GM18499 (cell line): ENCODE results near the gene FLT4.
"Not testable (repeated sequence)": the region's sequence is repeated elsewhere in the genome, so short reads cannot be mapped to it uniquely, and the experiment has no call there.

Source experiments
- ATAC-seq: cut with Tn5 transposase; IDR thresholded peaks from one replicate; pipeline ENCODE4 v1.9.1; 2021; ENCODE audit warnings: moderate number of reproducible peaks; ENCODE audit not compliant: insufficient read depth, unreplicated experiment

Gene FLT4

GRCh38 chr5:180670586-180671359 lies 21.4 kb upstream of the FLT4 start:
- ATAC-seq: no peak

GRCh38 chr5:180670157-180670556 lies 20.8 kb upstream of the FLT4 start:
- ATAC-seq: no peak

GRCh38 chr5:180669661-180670060 lies 20.3 kb upstream of the FLT4 start:
- ATAC-seq: no peak

GRCh38 chr5:180668835-180669596 lies 19.6 kb upstream of the FLT4 start:
- ATAC-seq: no peak

- ATAC-seq: no peak
These were observed 17.4 kb upstream of the FLT4 start for GRCh38 chr5:180666812-180667211.

- ATAC-seq: no peak
These were observed 16.4 kb upstream of the FLT4 start for GRCh38 chr5:180665682-180666404.

- ATAC-seq: no peak
These were observed 9.6 kb upstream of the FLT4 start for GRCh38 chr5:180658774-180659564.

GRCh38 chr5:180655243-180655642 lies 5.8 kb upstream of the FLT4 start:
- ATAC-seq: not testable (repeated sequence)

- ATAC-seq: no peak
These were observed 3.4 kb upstream of the FLT4 start for GRCh38 chr5:180652771-180653170.

GRCh38 chr5:180652346-180652745 lies 2.9 kb upstream of the FLT4 start:
- ATAC-seq: no peak

GRCh38 chr5:180648658-180649296 lies 623 bp downstream of the FLT4 start:
- no peak for ATAC-seq

GRCh38 chr5:180647941-180648500 lies 1.4 kb downstream of the FLT4 start:
- no peak for ATAC-seq

- ATAC-seq: no peak
These were observed 1.9 kb downstream of the FLT4 start for GRCh38 chr5:180647465-180647864.

- ATAC-seq: no peak
These were observed 2.5 kb downstream of the FLT4 start for GRCh38 chr5:180646963-180647305.

GRCh38 chr5:180646289-180646962 lies 3.0 kb downstream of the FLT4 start:
- ATAC-seq: no peak

- ATAC-seq: no peak
These were observed 3.9 kb downstream of the FLT4 start for GRCh38 chr5:180645274-180646204.

- no peak for ATAC-seq
These were observed 4.6 kb downstream of the FLT4 start for GRCh38 chr5:180644825-180645273.
